SK-N-SH treated with all-trans-retinoic acid at 6 μM for 48 hours (cell line): ENCODE measurements around the gene VSIR.

Experiments
- GLIS3 ChIP-seq: fragments of 250-450 bp; sonication (Bioruptor Pico); IDR thresholded peaks from 2 replicates; pipeline ENCODE4 v1.5.0; 2020; ENCODE audit warnings: mild to moderate bottlenecking, moderate library complexity
- OSR1 ChIP-seq: fragments of 250-450 bp; sonication (Bioruptor Pico); IDR thresholded peaks from 2 replicates; pipeline ENCODE4 v1.8.0; 2022; ENCODE audit warnings: moderate library complexity, mild to moderate bottlenecking, inconsistent platforms
- POU6F1 ChIP-seq: fragments of 250-450 bp; sonication (Bioruptor Pico); IDR thresholded peaks from 2 replicates; pipeline ENCODE4 v1.8.0; 2021; ENCODE audit warnings: low read depth, mild to moderate bottlenecking, moderate library complexity, borderline replicate concordance
- TOX ChIP-seq: fragments of 250-450 bp; sonication (Bioruptor Pico); IDR thresholded peaks from 2 replicates; pipeline ENCODE4 v1.8.0; 2021; ENCODE audit warnings: mild to moderate bottlenecking, moderate library complexity, borderline replicate concordance
- ZC3H10 ChIP-seq: fragments of 250-450 bp; sonication (Bioruptor Pico); IDR thresholded peaks from 2 replicates; pipeline ENCODE4 v1.5.1; 2021; ENCODE audit warnings: mild to moderate bottlenecking, moderate library complexity
- ZNF565 ChIP-seq: fragments of 450-650 bp; formaldehyde crosslinking; conservative IDR thresholded peaks from 2 replicates; pipeline ENCODE4 v1.5.0; 2020; ENCODE audit warnings: low read depth, mild to moderate bottlenecking, moderate library complexity
- ZNF8 ChIP-seq: fragments of 450-650 bp; formaldehyde crosslinking; IDR thresholded peaks from 2 replicates; pipeline ENCODE4 v1.5.0; 2020; ENCODE audit warnings: mild to moderate bottlenecking, moderate library complexity
- TF ChIP-seq, protein P1 (sequence below): fragments of 250-450 bp; sonication (Bioruptor Pico); IDR thresholded peaks from 2 replicates; pipeline ENCODE4 v1.8.0; 2020; ENCODE audit warnings: mild to moderate bottlenecking, moderate library complexity, borderline replicate concordance

DNA sequence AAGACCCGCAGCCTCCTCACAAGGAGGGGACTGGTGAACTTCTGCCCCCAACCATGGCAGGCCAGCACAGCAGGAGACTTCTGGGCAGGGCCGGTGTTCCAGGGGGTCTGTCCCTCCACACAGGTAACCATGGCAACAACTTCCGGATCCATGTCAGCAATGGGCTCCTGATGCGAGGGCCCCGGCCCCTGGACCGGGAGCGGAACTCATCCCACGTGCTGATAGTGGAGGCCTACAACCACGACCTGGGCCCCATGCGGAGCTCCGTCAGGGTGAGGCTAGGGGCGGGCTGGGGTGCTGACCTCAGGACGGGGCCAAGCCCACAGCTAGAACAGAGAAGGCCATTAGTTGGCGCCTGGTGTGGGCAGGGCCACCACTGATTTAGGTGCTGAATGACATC is 48.1 kb downstream of the VSIR start:
- TF ChIP-seq POU6F1, result no peak
- TF ChIP-seq OSR1 (CRISPR knock-in tag), result no peak
- no peak for TF ChIP-seq ZNF565 (CRISPR knock-in tag)
- no peak for TF ChIP-seq ZNF8 (CRISPR knock-in tag)
- TF ChIP-seq TOX (CRISPR knock-in tag), result no peak
- no peak for TF ChIP-seq ZC3H10 (CRISPR knock-in tag)
- TF ChIP-seq, protein P1, sequence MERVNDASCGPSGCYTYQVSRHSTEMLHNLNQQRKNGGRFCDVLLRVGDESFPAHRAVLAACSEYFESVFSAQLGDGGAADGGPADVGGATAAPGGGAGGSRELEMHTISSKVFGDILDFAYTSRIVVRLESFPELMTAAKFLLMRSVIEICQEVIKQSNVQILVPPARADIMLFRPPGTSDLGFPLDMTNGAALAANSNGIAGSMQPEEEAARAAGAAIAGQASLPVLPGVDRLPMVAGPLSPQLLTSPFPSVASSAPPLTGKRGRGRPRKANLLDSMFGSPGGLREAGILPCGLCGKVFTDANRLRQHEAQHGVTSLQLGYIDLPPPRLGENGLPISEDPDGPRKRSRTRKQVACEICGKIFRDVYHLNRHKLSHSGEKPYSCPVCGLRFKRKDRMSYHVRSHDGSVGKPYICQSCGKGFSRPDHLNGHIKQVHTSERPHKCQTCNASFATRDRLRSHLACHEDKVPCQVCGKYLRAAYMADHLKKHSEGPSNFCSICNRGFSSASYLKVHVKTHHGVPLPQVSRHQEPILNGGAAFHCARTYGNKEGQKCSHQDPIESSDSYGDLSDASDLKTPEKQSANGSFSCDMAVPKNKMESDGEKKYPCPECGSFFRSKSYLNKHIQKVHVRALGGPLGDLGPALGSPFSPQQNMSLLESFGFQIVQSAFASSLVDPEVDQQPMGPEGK, result no peak
- no peak for TF ChIP-seq GLIS3 (CRISPR knock-in tag)
